Skin epidermis (tissue), 12 donors: ENCODE results near the gene GRAP2.
"Not testable (repeated sequence)": the region's sequence is repeated elsewhere in the genome, so short reads cannot be mapped to it uniquely, and the experiment has no call there.

Source experiments
- H3K27ac ChIP-seq, 21 experiments: fragments of 200-600 bp; sonication (generic) in 11 of 21; one replicate each; pipeline ENCODE4 v1.5.0; 2020; ENCODE audit warnings: mild to moderate bottlenecking in 3 of 21, inconsistent platforms in 2 of 21, moderate library complexity in 2 of 21
- H3K4me3 ChIP-seq, 7 experiments: fragments of 200-600 bp; sonication (generic) in 2 of 7; one replicate each; pipeline ENCODE4 v1.5.0; 2020; ENCODE audit warnings: inconsistent platforms in 2 of 7, mild to moderate bottlenecking in 2 of 7, moderate library complexity in 1 of 7

Gene GRAP2

GRCh38 chr22:39900306-39901227, at the start of gene GRAP2:
GRAP2 (plus strand) TSS chr22:39901084; CDS start chr22:39947107, 46,023 bp downstream.
- Histone ChIP-seq H3K27ac (peak within 1 kb of the TSS in 12 of 21 experiments; percentile 16 to 89 (median 46)), H3K4me3 (peak within 1 kb of the TSS; percentile 2 to 39 (median 21))

GRCh38 chr22:39851606-39852315, 49.1 kb upstream of the GRAP2 start:
- Histone ChIP-seq H3K27ac (no peak overlapping the region), H3K4me3 (no peak overlapping the region)

- no peak overlapping the region for H3K4me3 ChIP-seq
- no peak overlapping the region for H3K27ac ChIP-seq
These were observed 48.1 kb upstream of the GRAP2 start for GRCh38 chr22:39852799-39853198.

GRCh38 chr22:39856588-39856987, 44.3 kb upstream of the GRAP2 start:
- Histone ChIP-seq H3K4me3 (no peak overlapping the region), H3K27ac (no peak overlapping the region)

- H3K27ac ChIP-seq, result no peak overlapping the region
- no peak overlapping the region for H3K4me3 ChIP-seq
These were observed 40.8 kb upstream of the GRAP2 start for GRCh38 chr22:39859903-39860588.

GRCh38 chr22:39868741-39869140, 32.1 kb upstream of the GRAP2 start:
- no peak overlapping the region for H3K4me3 ChIP-seq

GRCh38 chr22:39869797-39870196, 31.1 kb upstream of the GRAP2 start:
- H3K4me3 ChIP-seq, H3K27ac ChIP-seq: not testable (repeated sequence)

More at GRCh38 chr22:39868741-39869140, 32.1 kb upstream of the GRAP2 start:
- H3K27ac ChIP-seq, result no peak overlapping the region

- H3K27ac ChIP-seq, result no peak overlapping the region
- H3K4me3 ChIP-seq, result no peak overlapping the region
These were observed 29.7 kb upstream of the GRAP2 start for GRCh38 chr22:39871008-39871798.

- Histone ChIP-seq H3K27ac (no peak overlapping the region), H3K4me3 (no peak overlapping the region)
These were observed 28.3 kb upstream of the GRAP2 start for GRCh38 chr22:39872548-39872947.

- no peak overlapping the region for H3K27ac ChIP-seq
- no peak overlapping the region for H3K4me3 ChIP-seq
These were observed 26.9 kb upstream of the GRAP2 start for GRCh38 chr22:39873965-39874364.

- not testable (repeated sequence) for H3K27ac ChIP-seq
These were observed 25.6 kb upstream of the GRAP2 start for GRCh38 chr22:39875176-39875885.

GRCh38 chr22:39877079-39877845, 23.6 kb upstream of the GRAP2 start:
- H3K4me3 ChIP-seq, result no peak overlapping the region
- no peak overlapping the region for H3K27ac ChIP-seq

More at GRCh38 chr22:39875176-39875885, 25.6 kb upstream of the GRAP2 start:
- H3K4me3 ChIP-seq, result not testable (repeated sequence)

GRCh38 chr22:39880722-39881121, 20.2 kb upstream of the GRAP2 start:
- Histone ChIP-seq H3K4me3 (no peak overlapping the region), H3K27ac (no peak overlapping the region)

- no peak overlapping the region for H3K4me3 ChIP-seq
- H3K27ac ChIP-seq, result no peak overlapping the region
These were observed 17.8 kb upstream of the GRAP2 start for GRCh38 chr22:39883057-39883456.

- H3K4me3 ChIP-seq, H3K27ac ChIP-seq: not testable (repeated sequence)
These were observed 11.0 kb upstream of the GRAP2 start for GRCh38 chr22:39889924-39890323.

- H3K4me3 ChIP-seq, result no peak within 1 kb of the TSS
- no peak within 1 kb of the TSS for H3K27ac ChIP-seq
These were observed 7.4 kb upstream of the GRAP2 start, which contains the start of gene ENTHD1 for GRCh38 chr22:39893526-39893925. ENTHD1 (minus strand) TSS chr22:39893760; CDS start chr22:39887748, 6,012 bp downstream.

GRCh38 chr22:39894554-39895092, 6.3 kb upstream of the GRAP2 start:
- no peak overlapping the region for H3K4me3 ChIP-seq
- H3K27ac ChIP-seq, result no peak overlapping the region

- Histone ChIP-seq H3K27ac (no peak overlapping the region), H3K4me3 (no peak overlapping the region)
These were observed 5.2 kb upstream of the GRAP2 start for GRCh38 chr22:39895682-39896081.
